CD4-positive, CD25-positive, alpha-beta regulatory T cell (primary cell): ENCODE measurements around the gene CD68. TPM values are rescaled to one million over a fixed set of nuclear protein-coding genes. Genes with fewer than 3 reads are reported as not detected.
A peak's percentile ranks its signal among the peaks of the same experiment; 100 is the strongest.

Source experiments
- ATAC-seq, 2 donors: fragments of 150-1000 bp; cut with Tn5 transposase; one replicate each; pipeline ENCODE4 v1.10.0; 2021; ENCODE audit warnings: low read depth in 2 of 2, moderate number of reproducible peaks in 2 of 2, moderate library complexity in 1 of 2
- DNase-seq, 3 donors: peaks; one replicate each; pipeline versions ENCODE4 v3.0.0 to v3.0.0-alpha.2; 2012 to 2022; ENCODE audit warnings: mixed read lengths in 1 of 3
- H3K27ac ChIP-seq: one replicate; pipeline ENCODE4 v1.7.0; 2013; ENCODE audit warnings: mild to moderate bottlenecking, low read length; ENCODE audit not compliant: insufficient read depth, poor library complexity, severe bottlenecking
- H3K27me3 ChIP-seq: one replicate; pipeline ENCODE4 v1.7.0; 2013; ENCODE audit warnings: low read length; ENCODE audit not compliant: control insufficient read depth, insufficient read depth
- H3K36me3 ChIP-seq: one replicate; pipeline ENCODE4 v1.7.0; 2013; ENCODE audit warnings: mild to moderate bottlenecking, low read length, moderate library complexity; ENCODE audit not compliant: control insufficient read depth, insufficient read depth
- H3K4me1 ChIP-seq: 2 replicates; pipeline ENCODE4 v1.7.0; 2013; ENCODE audit warnings: mild to moderate bottlenecking, low read length; ENCODE audit not compliant: insufficient read depth, control insufficient read depth, poor library complexity, severe bottlenecking
- H3K4me3 ChIP-seq: one replicate; pipeline ENCODE4 v1.7.0; 2013; ENCODE audit warnings: low read depth, mild to moderate bottlenecking, low read length, moderate library complexity
- H3K9me3 ChIP-seq, 2 experiments: 1 replicate in 1 of 2; 2 replicates in 1 of 2; pipeline ENCODE4 v1.7.0; 2013; ENCODE audit warnings: low read length in 2 of 2, mild to moderate bottlenecking in 1 of 2, moderate library complexity in 1 of 2; ENCODE audit not compliant: control insufficient read depth in 2 of 2
- H3K27ac Mint-ChIP-seq, 3 donors: one replicate each; pipeline ENCODE4 v1.8.0; 2020 to 2022; ENCODE audit warnings: mild to moderate bottlenecking in 3 of 3, mixed read lengths in 3 of 3, moderate library complexity in 2 of 3
- H3K27me3 Mint-ChIP-seq: one replicate; pipeline ENCODE4 v1.8.0; 2022; ENCODE audit warnings: mild to moderate bottlenecking, mixed read lengths
- H3K36me3 Mint-ChIP-seq: one replicate; pipeline ENCODE4 v1.8.0; 2020; ENCODE audit warnings: mixed read lengths
- H3K4me1 Mint-ChIP-seq, 4 donors: one replicate each; pipeline ENCODE4 v1.8.0; 2020 to 2022; ENCODE audit warnings: mixed read lengths in 4 of 4, mild to moderate bottlenecking in 1 of 4
- H3K4me3 Mint-ChIP-seq, 4 donors: one replicate each; pipeline ENCODE4 v1.8.0; 2020 to 2022; ENCODE audit warnings: mild to moderate bottlenecking in 4 of 4, mixed read lengths in 4 of 4, moderate library complexity in 3 of 4
- H3K9me3 Mint-ChIP-seq, 7 donors: one replicate each; pipeline ENCODE4 v1.8.0; 2020 to 2022; ENCODE audit warnings: mixed read lengths in 7 of 7, mild to moderate bottlenecking in 3 of 7, moderate library complexity in 2 of 7
- polyA plus RNA-seq, 4 donors: library from polyadenylated mRNA; unstranded; fragments of 300-500 nt; fragmentation: Illumina TruSeq; gene quantifications; one replicate each; pipeline ENCODE4 v1.2.3, GENCODE V29; 2021
- total RNA-seq: library from RNA; stranded (reverse); gene quantifications from one replicate; pipeline ENCODE4 v1.2.3, GENCODE V29; 2022

CD68 gene
- total and polyA plus RNA-seq, 5 donors from 2014 or later, result 0.25 to 1.2 (median 0.77) TPM; not detected in 1

- peak; percentile 35 to 42 for ATAC-seq
- Histone ChIP-seq H3K4me3 (peak within 1 kb of the TSS; percentile 84), H3K27ac (peak within 1 kb of the TSS; percentile 69), H3K9me3 (no peaks in the 10 kb centered on the region), H3K4me1 (peaks cover 48% of the 10 kb centered on the region), H3K27me3 (no peaks in the 10 kb centered on the region), H3K36me3 (no peaks in the 10 kb centered on the region)
- Mint-ChIP-seq H3K4me1 (peaks cover 5 to 60% (median 45%) of the 10 kb centered on the region in 4 donors), H3K4me3 (peak within 1 kb of the TSS; percentile 90 to 97 (median 92)), H3K9me3 (no peaks in the 10 kb centered on the region), H3K36me3 (peaks cover 13% of the 10 kb centered on the region), H3K27ac (peak within 1 kb of the TSS; percentile 90 to 97 (median 97)), H3K27me3 (peaks cover under 1% of the 10 kb centered on the region)
- peak; percentile 46 to 80 (median 56) for DNase-seq
Observed at GRCh38 chr17:7548585-7549400, 30.6 kb upstream of the CD68 start, which contains the start of gene TNFSF12. TSS of gene TNFSF12 (plus strand) at chr17:7549058. CDS start at chr17:7549154, 96 bp downstream.

DNA sequence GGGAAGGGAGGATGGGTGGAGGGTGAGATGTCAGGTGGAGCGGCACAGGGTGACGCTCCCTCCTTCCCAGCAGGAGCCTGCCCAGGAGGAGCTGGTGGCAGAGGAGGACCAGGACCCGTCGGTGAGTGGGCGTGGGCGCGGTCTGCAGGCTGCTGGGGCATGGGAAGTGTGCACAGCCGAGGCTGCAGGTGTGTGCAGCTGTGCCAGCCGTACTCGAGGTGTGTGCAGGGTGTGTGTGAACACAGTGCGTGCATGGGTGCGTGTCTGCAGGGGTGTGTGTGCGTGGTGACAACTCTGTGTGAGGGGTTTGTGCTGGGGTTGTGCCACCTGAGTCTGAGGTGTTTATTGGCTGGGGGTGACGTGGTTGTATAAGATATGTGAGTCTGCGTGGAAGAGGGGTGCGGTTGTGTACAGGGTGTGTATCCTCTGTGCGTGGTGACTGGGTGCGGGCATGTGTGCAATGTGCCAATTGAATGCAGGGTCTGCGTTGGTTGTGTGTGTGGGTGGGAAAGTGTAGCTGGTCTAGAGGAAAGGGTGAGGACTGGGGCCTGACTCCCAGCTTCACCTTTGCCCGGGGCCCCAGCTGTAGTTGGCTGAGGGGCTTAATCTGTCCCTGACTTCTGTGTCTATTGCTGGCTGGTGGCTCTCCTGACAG is 29.9 kb upstream of the CD68 start:
- Histone ChIP-seq H3K27me3 (no peaks in the 10 kb centered on the region), H3K36me3 (no peaks in the 10 kb centered on the region), H3K4me3 (peak overlapping the region; percentile 70), H3K4me1 (peaks cover 51% of the 10 kb centered on the region), H3K9me3 (no peaks in the 10 kb centered on the region), H3K27ac (peak overlapping the region; percentile 69)
- Mint-ChIP-seq H3K27ac (peak overlapping the region; percentile 88 to 97 (median 92)), H3K36me3 (peaks cover 16% of the 10 kb centered on the region), H3K4me1 (peaks cover 5 to 63% (median 47%) of the 10 kb centered on the region in 4 donors), H3K4me3 (peak overlapping the region; percentile 89 to 96 (median 92)), H3K27me3 (no peaks in the 10 kb centered on the region), H3K9me3 (no peaks in the 10 kb centered on the region)
- peak; percentile 15 to 87 (median 42) for DNase-seq
- peak; percentile 56 to 63 for ATAC-seq

- ATAC-seq (no peak), DNase-seq (no peak)
- Histone ChIP-seq H3K27me3 (no peaks in the 10 kb centered on the region), H3K9me3 (no peaks in the 10 kb centered on the region), H3K27ac (peak overlapping the region; percentile 69), H3K36me3 (no peaks in the 10 kb centered on the region), H3K4me1 (peaks cover 51% of the 10 kb centered on the region), H3K4me3 (peak overlapping the region; percentile 70)
- no peaks in the 10 kb centered on the region for H3K27me3 Mint-ChIP-seq
- peaks cover 5 to 68% (median 51%) of the 10 kb centered on the region in 4 donors for H3K4me1 Mint-ChIP-seq
- H3K9me3 Mint-ChIP-seq, result no peaks in the 10 kb centered on the region
- peaks cover 16% of the 10 kb centered on the region for H3K36me3 Mint-ChIP-seq
- H3K4me3 Mint-ChIP-seq, result peak overlapping the region; percentile 89 to 96 (median 92)
- H3K27ac Mint-ChIP-seq, result peak overlapping the region; percentile 88 to 97 (median 92)
Observed at GRCh38 chr17:7550344-7550743, 29.1 kb upstream of the CD68 start.

DNA sequence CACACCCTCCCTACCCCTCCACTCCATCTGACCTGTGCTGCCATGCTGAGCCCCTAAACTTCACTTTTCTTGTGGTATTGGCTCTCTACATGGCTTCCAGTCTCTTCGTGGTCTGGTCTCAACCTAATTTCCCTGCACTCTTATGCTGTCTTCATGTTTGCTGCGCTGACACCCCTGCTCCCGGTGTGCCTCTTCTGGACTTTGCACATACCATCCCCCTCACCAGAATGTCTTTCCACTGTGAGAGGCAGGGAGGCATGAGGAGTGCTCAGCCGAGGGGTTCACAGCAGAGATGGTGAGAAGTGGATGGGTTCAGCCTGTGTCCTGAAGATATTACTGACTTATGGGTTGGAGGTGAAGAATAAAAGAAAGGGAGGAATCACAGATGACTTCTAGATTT is 28.0 kb upstream of the CD68 start:
- peaks cover 51% of the 10 kb centered on the region for H3K4me1 ChIP-seq

GRCh38 chr17:7552621-7553051 is 26.8 kb upstream of the CD68 start:
- peak overlapping the region; percentile 66 for H3K27ac ChIP-seq
- peak overlapping the region; percentile 66 for H3K4me3 ChIP-seq
- H3K9me3 ChIP-seq, result no peaks in the 10 kb centered on the region
- H3K27me3 ChIP-seq, result no peaks in the 10 kb centered on the region
- Mint-ChIP-seq H3K27me3 (no peaks in the 10 kb centered on the region), H3K4me3 (peak overlapping the region; percentile 8 to 87 (median 72)), H3K27ac (peak overlapping the region; percentile 88 to 95 (median 91)), H3K9me3 (no peaks in the 10 kb centered on the region), H3K4me1 (peaks cover 5 to 74% (median 56%) of the 10 kb centered on the region in 4 donors), H3K36me3 (peaks cover 21% of the 10 kb centered on the region)
- H3K36me3 ChIP-seq, result no peaks in the 10 kb centered on the region
- ATAC-seq, result peak; percentile 72 to 77
- peak in 2 of 3 donors; percentile 49 to 96 for DNase-seq
- peaks cover 48% of the 10 kb centered on the region for H3K4me1 ChIP-seq

More for the DNA sequence above, 28.0 kb upstream of the CD68 start:
- Histone ChIP-seq H3K27ac (peak overlapping the region; percentile 15), H3K27me3 (no peaks in the 10 kb centered on the region), H3K4me3 (no peak overlapping the region), H3K36me3 (no peaks in the 10 kb centered on the region), H3K9me3 (no peaks in the 10 kb centered on the region)
- Mint-ChIP-seq H3K9me3 (no peaks in the 10 kb centered on the region), H3K27ac (peak overlapping the region; percentile 88 to 97 (median 95)), H3K27me3 (no peaks in the 10 kb centered on the region), H3K4me3 (peak overlapping the region; percentile 47 to 90 (median 70)), H3K36me3 (peaks cover 18% of the 10 kb centered on the region), H3K4me1 (peaks cover 5 to 74% (median 57%) of the 10 kb centered on the region in 4 donors)
- ATAC-seq (no peak), DNase-seq (no peak)

GRCh38 chr17:7553356-7553755 is 26.1 kb upstream of the CD68 start:
- DNase-seq (no peak), ATAC-seq (no peak)
- H3K27me3 Mint-ChIP-seq, result no peaks in the 10 kb centered on the region
- no peaks in the 10 kb centered on the region for H3K27me3 ChIP-seq
- H3K27ac Mint-ChIP-seq, result peak overlapping the region; percentile 88 to 95 (median 91)
- peak overlapping the region; percentile 17 for H3K4me3 ChIP-seq
- peaks cover 48% of the 10 kb centered on the region for H3K4me1 ChIP-seq
- no peaks in the 10 kb centered on the region for H3K9me3 ChIP-seq
- H3K36me3 ChIP-seq, result no peaks in the 10 kb centered on the region
- H3K27ac ChIP-seq, result peak overlapping the region; percentile 63
- H3K4me3 Mint-ChIP-seq, result peak overlapping the region in 3 of 4 donors; percentile 50 to 87 (median 73)
- H3K4me1 Mint-ChIP-seq, result peaks cover 5 to 71% (median 52%) of the 10 kb centered on the region in 4 donors
- peaks cover 21% of the 10 kb centered on the region for H3K36me3 Mint-ChIP-seq
- no peaks in the 10 kb centered on the region for H3K9me3 Mint-ChIP-seq

DNA sequence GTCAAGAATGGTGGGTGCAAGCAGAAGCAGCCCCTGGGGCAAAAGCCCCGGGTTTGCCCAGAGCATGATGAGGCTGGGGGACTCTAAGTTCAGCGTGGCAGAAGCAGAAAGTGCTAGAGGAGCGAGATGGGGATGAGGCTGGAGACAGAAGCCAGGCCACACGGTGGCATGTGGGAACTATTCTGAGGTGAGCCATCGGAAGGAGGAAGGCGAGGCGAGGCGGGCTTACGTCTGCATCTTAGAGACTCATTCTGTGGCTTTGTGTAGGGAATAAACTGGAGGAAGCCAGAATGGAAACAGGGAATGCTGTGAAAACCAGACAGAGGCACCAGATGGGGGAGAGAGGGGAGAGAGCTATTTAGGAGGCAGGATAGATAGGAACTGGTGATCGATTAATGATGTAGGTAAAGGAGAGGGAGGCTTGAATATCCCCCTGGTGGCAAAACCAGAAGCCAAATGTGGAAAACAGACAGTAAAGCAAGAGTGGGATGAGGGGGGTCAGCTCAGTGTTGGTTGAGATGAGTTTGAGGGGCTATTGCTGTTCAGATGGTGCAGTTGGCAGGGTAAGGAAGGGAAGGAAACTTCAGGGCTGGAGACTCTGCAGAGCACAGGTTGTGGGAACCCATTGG is 24.0 kb upstream of the CD68 start:
- no peaks in the 10 kb centered on the region for H3K9me3 ChIP-seq
- DNase-seq, result no peak
- H3K27me3 ChIP-seq, result no peaks in the 10 kb centered on the region
- Mint-ChIP-seq H3K4me3 (peak overlapping the region in 2 of 4 donors; percentile 72 to 73), H3K36me3 (peaks cover 17% of the 10 kb centered on the region), H3K4me1 (peaks cover 7 to 71% (median 46%) of the 10 kb centered on the region in 4 donors), H3K27ac (peak overlapping the region; percentile 84 to 97 (median 92)), H3K9me3 (no peaks in the 10 kb centered on the region), H3K27me3 (no peaks in the 10 kb centered on the region)
- ATAC-seq, result no peak
- H3K4me1 ChIP-seq, result peaks cover 42% of the 10 kb centered on the region
- no peak overlapping the region for H3K27ac ChIP-seq
- peaks cover 2% of the 10 kb centered on the region for H3K36me3 ChIP-seq
- no peak overlapping the region for H3K4me3 ChIP-seq
